SIG-M5 (cell line): Measurements from ENCODE around the gene CYFIP2.

ENCODE experiments used
- DNase-seq: peaks from one replicate; lab custom pipeline; 2025; lab: John Stamatoyannopoulos, UW

CYFIP2 gene

DNA sequence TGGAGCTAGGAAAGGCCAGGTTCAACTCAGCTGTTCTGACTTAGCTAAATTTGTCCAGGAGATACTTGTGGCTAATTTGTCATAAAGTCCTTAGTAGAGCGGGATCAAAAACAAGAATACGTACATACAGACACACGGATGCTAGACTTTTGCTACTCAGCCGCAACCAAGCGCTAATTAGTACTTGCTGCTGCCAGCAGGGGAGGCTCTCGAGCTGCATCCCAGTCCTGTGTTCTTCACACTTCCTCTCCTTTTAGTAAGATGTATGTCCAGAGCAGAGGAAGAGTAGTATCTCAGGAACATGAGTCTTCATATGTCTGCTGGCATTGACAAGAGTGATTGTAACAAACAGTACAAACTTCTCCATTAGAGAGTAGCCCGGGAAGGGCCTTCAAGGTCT lies 58.3 kb downstream of the CYFIP2 start:
- no peak for DNase-seq

- no peak for DNase-seq
These were observed 60.6 kb downstream of the CYFIP2 start for GRCh38 chr5:157326440-157327005.

- no peak for DNase-seq
These were observed 61.8 kb downstream of the CYFIP2 start for GRCh38 chr5:157327771-157328170.

DNA sequence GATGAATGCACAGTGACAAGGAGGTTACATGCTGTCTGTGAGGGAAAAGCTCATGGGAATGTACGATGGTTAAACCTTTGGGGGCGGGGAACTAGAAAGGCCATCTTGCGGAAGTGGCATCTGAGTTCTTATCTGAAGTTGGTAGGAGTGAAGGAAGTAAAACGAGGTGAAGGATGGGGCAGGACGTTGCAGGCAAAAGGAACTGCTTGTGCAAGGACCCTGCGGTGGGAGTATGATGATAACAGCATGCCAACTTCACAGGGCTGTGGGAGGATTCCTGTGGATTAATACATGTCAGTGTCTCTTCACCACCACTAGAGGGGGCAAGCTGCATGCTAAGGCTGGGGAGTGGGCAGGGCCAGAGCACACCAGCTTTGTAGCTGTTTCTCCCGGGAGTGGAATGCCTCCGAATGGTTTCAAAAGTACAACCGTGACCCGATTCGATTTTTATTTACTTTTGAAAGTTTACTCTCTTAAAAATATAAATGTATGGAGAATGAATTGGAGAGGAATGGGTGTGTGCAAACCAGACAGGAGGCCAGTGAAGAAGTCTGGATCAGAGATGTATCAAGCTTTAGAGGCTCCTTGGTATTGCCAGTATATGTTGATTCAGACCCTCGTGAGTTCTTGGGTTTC lies 62.5 kb downstream of the CYFIP2 start:
- DNase-seq = peak; percentile 62

GRCh38 chr5:157331807-157332206 lies 65.9 kb downstream of the CYFIP2 start:
- no peak for DNase-seq

DNA sequence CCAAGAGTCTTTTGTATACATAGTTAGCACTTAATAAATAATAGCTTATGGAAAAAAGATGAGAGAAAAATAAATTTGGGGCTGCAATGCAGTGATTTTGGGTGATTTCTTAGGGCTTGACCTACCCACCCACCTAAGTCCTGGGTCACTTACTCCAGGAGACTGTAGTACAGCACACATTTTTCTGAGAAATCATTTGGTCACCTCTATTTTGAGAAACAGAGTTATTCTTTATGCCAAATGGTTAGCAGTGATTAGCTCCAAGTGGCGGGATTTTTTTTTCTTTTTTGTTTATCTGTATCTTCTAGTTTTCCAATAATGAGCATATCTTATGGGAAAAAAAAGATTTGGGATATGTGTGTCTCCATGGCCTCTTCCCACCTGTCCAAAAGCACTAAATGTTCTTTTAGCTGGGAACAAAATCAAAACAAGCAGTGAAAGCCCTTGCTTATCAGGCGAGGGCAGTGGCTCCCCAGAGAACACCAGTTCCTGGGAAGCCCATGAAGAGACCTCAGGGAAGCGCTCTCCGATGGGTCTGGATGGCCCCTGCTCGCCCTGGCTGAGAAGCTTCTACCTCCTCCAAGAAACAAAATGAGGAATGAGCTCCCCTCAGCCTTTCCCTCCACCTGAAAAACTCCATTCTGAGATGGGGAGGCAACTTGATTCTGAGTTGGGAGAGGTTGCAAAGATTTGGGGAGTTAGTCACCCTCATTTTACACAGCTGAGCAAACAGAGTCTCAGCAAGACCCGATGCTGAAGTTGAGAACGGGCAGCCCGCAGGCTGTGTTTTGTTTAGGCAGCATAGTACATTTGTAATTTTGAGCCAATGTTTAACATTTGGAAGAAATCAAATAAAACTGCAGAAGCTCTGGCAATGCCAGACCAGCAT lies 69.9 kb downstream of the CYFIP2 start:
- no peak for DNase-seq

DNA sequence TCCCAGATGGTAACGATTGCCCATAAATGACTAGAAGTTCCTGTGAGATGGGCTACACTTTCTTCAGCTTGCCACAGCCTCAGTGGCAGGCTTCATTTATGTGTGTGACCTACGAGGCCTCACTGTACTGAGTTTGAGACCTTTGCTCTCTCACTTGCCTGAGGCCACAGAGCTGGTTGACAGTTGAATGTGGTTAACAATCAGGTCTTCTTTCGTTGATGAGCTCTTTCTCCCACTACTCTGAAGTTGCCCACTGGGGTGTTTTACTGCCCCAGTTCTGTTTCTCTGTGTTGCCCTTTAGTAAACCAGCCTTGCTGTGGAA lies 70.5 kb downstream of the CYFIP2 start:
- no peak for DNase-seq

- no peak for DNase-seq
These were observed 73.5 kb downstream of the CYFIP2 start for GRCh38 chr5:157339409-157339808.

DNA sequence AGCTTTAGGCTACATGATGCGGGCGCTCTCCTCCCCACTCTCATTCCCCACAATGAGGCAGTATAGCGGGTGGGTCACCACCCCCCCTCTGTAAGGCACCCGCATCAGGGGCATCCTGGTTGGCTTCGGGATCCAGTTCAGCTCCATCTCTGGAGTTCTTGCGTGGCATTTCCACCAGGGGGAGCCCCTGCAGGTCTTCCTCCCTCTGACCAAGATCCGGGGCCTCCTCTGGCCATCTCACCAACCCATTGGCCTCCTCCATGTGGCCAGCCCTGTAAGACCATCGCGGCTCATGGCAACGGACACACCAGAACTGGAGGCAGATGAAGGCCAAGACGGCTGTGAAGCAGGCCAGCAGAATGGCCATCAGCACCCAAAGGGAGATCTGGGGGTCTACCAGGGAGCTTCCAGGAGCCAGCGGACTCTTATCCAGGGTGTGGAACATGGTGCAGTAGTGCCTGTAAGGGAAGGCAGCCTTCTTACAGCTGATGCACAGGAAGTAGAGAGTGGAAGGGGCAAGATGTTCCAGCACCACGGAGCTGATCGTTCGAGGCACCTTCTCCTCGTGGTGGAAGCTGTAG lies 77.0 kb downstream of the CYFIP2 start:
- no peak for DNase-seq

DNA sequence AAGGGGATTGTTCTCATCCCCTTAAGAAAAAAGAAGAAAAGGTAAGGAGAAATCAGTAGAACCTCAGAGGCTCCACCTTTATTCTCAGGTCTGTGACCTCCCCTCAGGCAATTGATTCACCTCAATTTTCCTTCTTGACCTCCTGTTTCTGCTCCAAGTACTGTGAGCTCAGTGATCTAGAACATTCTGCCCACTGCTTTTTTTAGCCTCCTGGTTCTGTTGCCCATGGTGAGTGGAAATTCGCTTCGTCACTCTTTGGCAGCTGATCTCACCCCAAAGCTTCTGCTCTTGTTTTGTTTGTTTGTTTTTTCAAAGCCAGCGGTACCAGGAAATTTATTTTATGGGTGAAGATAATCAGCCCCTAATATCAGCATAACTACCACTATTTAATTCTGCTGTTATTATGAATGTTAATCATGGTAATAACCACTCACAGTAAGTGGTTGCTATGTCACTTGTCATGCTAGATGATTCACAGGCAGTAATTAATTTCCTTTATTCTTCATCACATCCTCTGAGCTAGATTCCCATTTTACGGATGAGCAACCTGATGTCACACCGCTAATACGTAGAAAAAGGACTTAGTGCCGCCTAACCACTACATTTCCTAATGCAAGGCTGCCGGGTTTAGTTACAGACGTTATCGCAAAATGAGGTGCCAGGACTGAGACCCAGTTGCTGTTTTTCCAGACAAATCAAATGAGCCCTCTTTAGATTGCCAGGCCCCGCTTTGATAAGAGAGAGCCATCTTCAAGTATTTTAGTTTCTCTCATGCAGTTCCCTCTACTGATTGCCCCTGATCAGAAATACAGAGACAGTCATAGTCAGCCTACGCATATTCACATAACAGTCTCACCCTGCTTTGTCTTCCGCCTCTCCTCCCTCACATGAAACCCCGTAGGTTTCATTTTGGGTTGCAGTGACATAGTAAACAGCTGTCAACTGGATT lies 78.2 kb downstream of the CYFIP2 start:
- DNase-seq = no peak

GRCh38 chr5:157345067-157345466 lies 79.1 kb downstream of the CYFIP2 start:
- no peak for DNase-seq

GRCh38 chr5:157345485-157345884 lies 79.6 kb downstream of the CYFIP2 start:
- no peak for DNase-seq

DNA sequence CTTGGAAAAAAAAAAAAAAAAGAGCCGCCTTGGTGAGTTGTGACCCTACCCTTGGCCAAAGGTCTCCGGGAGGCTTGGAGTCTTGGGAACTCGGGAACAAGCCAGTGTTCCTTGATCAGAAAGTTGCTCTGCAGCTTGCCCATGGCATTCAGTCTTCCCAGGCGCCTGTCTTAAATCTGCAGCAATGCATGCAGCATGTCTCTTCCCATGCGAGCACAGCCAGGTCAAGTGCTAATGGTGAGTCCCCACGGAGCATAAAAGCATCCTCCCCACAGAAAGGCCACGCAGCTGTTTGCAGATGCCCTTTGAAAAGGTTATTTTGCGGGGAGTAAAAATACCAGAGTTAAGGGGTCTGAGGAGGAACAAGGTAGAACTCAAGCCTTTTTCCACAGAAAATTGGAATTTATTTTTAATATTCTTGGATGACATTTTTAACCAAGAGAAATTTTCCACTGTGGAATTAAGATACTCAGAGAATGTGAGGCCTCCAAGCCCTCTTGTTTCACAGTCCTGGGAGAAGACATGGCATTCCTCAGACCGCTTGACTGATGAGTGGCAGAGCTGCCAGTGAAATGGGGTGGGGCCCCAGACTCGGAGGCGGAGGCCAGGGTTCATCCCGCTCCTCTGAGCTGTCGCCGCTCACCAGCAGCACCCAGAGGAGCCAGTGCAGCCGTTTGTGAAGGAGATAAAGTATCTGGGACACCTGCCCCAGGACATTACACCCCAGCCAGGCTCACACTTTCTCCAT lies 81.6 kb downstream of the CYFIP2 start:
- no peak for DNase-seq

DNA sequence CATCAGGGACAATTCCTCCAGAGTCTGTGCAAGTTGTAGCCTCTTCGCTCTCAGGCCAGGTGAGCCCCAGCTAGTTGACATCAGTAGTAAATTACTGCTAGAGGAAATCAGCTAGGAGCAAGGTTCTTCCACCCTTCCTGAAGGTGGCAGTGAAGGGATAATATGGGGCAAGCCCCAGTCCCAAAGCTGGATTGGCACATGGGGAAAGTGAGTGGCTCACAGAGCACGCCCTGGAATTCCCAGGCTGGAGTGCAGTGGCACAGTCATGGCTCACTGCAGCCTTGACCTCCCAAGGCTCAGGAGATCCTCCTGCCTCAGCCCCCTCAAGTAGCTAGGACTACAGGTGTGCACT lies 82.1 kb downstream of the CYFIP2 start:
- no peak for DNase-seq

GRCh38 chr5:157350939-157351801 lies 85.2 kb downstream of the CYFIP2 start:
- DNase-seq = no peak

DNA sequence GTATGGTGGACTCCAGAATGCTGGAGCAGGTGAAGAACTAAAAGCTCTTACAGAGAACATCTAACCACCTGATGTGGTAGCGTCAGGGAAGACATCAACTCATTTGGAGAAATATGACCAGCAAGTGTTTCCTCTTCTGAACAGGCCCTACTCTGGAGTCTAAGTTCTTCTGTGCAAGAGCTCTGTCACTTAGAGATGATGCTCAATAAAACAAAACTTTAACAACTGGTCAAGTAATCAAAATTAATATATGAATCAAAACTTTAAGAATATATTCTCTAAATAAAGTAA lies 85.8 kb downstream of the CYFIP2 start:
- DNase-seq = no peak

GRCh38 chr5:157352756-157353340 lies 86.9 kb downstream of the CYFIP2 start:
- DNase-seq = no peak

DNA sequence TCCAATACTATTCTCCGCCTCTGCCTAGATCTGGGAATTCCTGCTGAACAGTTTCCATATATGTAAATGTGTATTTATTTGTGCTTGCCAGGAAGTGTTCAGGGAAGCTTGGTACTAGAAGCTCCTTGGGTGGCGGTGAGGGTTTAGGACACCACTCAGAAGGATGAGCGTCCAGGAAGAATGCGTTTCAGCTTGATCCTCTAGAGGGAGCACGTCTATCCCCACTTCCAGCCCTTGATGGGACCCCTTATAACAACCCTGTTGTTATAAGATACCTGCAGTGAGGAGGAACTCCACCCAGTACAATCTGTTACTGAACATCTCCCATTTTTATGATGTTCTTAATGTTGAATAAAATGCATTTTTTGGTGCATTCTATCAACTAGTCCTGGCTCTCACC lies 88.9 kb downstream of the CYFIP2 start:
- no peak for DNase-seq

DNA sequence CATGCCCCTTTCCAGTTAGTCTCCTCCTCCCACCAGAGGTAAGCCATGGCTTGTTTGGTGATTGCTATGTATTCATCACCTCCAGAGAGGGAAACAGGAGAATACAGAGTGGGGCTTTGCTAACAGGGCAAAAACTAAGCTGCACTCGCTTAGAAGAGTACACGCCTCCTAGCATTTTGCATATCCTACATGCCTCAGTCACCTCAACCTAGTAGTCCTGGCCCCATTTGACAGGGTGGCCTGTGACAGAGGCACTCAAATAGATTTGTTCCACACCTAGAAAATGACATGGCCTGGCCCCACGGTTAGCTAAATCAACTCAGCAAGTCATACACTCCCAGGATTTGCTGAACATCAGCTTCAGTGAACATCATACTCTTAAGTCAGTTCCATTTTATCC lies 90.7 kb downstream of the CYFIP2 start:
- no peak for DNase-seq

GRCh38 chr5:157357823-157358222 lies 91.9 kb downstream of the CYFIP2 start:
- DNase-seq = no peak
